ENCODE results near the gene TTC33.

Gene TTC33, protein sequence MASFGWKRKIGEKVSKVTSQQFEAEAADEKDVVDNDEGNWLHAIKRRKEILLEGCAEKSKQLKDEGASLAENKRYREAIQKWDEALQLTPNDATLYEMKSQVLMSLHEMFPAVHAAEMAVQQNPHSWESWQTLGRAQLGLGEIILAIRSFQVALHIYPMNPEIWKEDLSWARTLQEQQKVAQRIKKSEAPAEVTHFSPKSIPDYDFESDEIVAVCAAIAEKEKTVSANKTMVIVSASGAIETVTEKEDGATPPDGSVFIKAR

DNA sequence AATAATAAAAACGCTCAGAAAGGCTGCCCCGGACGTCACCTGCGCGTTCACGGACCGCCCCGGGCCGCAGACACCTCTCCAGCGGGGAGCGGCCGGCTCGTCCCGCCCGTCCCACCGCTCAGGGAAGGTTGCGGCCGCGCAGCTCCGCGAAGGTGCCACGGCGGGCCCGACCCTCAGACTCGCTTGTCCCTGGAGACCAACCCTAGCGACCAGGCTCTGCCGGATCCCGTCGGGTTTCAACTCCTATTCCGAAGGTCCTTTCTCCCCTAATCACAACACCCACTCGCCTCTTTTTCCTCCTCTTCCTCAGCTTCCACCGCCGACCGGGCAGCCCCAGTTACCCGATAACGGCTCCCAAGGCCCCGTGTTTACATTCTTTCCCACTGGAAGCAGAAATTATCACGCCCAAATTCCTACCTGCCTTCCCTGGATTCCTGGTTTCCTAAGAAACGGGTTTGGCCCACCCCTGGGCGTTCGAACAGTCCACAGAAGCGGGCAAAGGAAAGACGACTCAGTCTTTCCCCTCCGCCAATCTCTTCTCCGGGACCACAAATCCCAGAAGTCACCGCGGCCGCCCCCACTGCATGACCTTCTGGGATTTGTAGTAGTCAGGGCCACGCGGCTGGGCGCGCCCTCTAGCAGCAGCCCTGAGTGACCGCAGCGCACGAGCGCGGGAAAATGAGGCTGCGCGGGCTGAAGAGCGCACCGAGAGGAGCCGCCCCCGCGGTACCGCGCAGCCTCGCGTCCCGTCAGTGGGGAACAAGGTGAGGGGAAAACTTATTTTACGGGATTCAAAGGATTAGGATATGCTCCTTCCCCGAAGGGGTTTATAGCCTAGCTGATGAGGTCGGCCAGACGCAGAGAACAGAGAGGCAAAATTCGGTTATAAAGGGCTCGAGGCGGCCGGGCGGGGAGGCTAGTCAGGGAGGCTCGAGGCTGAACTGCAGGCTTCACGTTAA, at the start of gene TTC33:
Gene TTC33 (minus strand): TSS at position 555 of the 959 bp plus-strand sequence. CDS start 8,943 bp downstream, outside the sequence.
- Histone ChIP-seq H3K9me3 (ENCODE audit: insufficient read depth, low read depth, low read length) (no peaks in the 10 kb centered on the region), H3K9me2 (replicated peaks; ENCODE audit: low read depth, low read length) (no peaks in the 10 kb centered on the region)
- TF ChIP-seq EZH2phosphoT487 (IDR thresholded peaks at IDR 0.05; ENCODE audit: borderline replicate concordance): no peak
- TF ChIP-seq, protein P1, sequence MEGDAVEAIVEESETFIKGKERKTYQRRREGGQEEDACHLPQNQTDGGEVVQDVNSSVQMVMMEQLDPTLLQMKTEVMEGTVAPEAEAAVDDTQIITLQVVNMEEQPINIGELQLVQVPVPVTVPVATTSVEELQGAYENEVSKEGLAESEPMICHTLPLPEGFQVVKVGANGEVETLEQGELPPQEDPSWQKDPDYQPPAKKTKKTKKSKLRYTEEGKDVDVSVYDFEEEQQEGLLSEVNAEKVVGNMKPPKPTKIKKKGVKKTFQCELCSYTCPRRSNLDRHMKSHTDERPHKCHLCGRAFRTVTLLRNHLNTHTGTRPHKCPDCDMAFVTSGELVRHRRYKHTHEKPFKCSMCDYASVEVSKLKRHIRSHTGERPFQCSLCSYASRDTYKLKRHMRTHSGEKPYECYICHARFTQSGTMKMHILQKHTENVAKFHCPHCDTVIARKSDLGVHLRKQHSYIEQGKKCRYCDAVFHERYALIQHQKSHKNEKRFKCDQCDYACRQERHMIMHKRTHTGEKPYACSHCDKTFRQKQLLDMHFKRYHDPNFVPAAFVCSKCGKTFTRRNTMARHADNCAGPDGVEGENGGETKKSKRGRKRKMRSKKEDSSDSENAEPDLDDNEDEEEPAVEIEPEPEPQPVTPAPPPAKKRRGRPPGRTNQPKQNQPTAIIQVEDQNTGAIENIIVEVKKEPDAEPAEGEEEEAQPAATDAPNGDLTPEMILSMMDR (conservative IDR thresholded peaks at IDR 0.05; ENCODE audit: low read length): peak; percentile 74

DNA sequence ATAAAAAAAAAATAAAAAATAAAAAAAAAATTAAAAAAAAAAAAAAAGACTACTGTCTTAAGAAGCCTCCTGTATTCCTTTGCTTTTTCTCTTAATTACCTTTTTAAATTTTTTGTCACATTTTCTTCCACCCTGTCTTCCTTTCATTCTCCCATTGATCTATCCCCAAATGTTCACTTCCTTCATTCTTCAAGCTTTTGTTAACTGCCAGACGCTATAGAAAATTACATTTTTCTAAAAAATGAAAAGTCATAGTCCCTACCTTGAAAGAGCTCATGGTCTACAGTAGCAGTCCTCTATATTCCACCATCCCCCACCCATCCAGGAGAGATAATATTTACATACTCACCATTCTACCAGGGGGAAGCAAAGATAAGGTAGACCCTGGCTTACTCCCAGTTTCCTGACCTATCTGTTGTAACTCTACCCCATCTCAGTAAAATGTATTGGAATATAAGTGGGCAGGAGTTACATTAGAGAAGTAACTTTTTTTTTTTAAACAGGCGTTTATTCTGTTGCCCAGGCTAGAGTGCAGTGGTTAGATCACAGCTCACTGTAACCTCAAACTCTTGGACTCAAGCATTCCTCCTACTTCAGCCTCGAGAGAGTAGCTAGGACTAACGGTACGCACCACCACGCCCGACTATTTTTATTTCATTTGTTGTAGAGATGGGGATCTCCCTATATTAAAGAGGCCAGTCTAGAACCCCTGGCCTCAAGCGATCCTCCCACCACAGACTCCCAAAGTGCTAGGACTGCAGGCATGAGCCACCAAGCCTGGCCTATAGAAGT, 46.2 kb upstream of the TTC33 start:
- Histone ChIP-seq H4K20me1 (ENCODE audit: insufficient read depth, low read length, poor library complexity, severe bottlenecking) (peaks cover 2% of the 10 kb centered on the region), H3K4me1 (ENCODE audit: insufficient read depth, low read length, poor library complexity, severe bottlenecking) (peaks cover 19% of the 10 kb centered on the region), H3F3A (ENCODE audit: low read depth) (0 out of 2 replicates have a peak, but pooled peaks cover 4% of the 10 kb centered on the region), H3K27me3 (ENCODE audit: insufficient read depth, low read length, poor library complexity, severe bottlenecking) (no peaks in the 10 kb centered on the region), H3K9me3 (ENCODE audit: insufficient read depth, low read depth, low read length) (no peaks in the 10 kb centered on the region), H3K9ac (ENCODE audit: low read depth, low read length, poor library complexity, severe bottlenecking) (no peak overlapping the region), H3K9me2 (replicated peaks; ENCODE audit: low read depth, low read length) (no peaks in the 10 kb centered on the region), H2AFZ (ENCODE audit: low read length) (no peak overlapping the region), H3K4me3 (ENCODE audit: low read length, poor library complexity, severe bottlenecking) (no peak overlapping the region), H3K79me2 (ENCODE audit: insufficient read depth, low read length) (peaks cover 1% of the 10 kb centered on the region), H3K4me2 (ENCODE audit: low read depth, low read length, poor library complexity, severe bottlenecking) (no peak overlapping the region), H3K36me3 (ENCODE audit: insufficient read depth, low read length) (no peaks in the 10 kb centered on the region)
- no peak for TF ChIP-seq EZH2phosphoT487 (IDR thresholded peaks at IDR 0.05; ENCODE audit: borderline replicate concordance)
- TF ChIP-seq, protein P1 (conservative IDR thresholded peaks at IDR 0.05; ENCODE audit: low read length): no peak

More for the DNA sequence above, at the start of gene TTC33:
- Histone ChIP-seq H3K4me3 (ENCODE audit: low read length, poor library complexity, severe bottlenecking) (peak within 1 kb of the TSS; percentile 92), H2AFZ (ENCODE audit: low read length) (peak within 1 kb of the TSS; percentile 92), H3F3A (ENCODE audit: low read depth) (no peaks in the 10 kb centered on the region; the same call in 1 of the 2 replicates), H3K27me3 (ENCODE audit: insufficient read depth, low read length, poor library complexity, severe bottlenecking) (no peaks in the 10 kb centered on the region), H3K4me1 (ENCODE audit: insufficient read depth, low read length, poor library complexity, severe bottlenecking) (peaks cover 27% of the 10 kb centered on the region), H3K36me3 (ENCODE audit: insufficient read depth, low read length) (peaks cover 14% of the 10 kb centered on the region), H3K4me2 (ENCODE audit: low read depth, low read length, poor library complexity, severe bottlenecking) (peak within 1 kb of the TSS; percentile 78), H4K20me1 (ENCODE audit: insufficient read depth, low read length, poor library complexity, severe bottlenecking) (no peaks in the 10 kb centered on the region), H3K9ac (ENCODE audit: low read depth, low read length, poor library complexity, severe bottlenecking) (peak within 1 kb of the TSS; percentile 88), H3K79me2 (ENCODE audit: insufficient read depth, low read length) (peaks cover 32% of the 10 kb centered on the region)

DNA sequence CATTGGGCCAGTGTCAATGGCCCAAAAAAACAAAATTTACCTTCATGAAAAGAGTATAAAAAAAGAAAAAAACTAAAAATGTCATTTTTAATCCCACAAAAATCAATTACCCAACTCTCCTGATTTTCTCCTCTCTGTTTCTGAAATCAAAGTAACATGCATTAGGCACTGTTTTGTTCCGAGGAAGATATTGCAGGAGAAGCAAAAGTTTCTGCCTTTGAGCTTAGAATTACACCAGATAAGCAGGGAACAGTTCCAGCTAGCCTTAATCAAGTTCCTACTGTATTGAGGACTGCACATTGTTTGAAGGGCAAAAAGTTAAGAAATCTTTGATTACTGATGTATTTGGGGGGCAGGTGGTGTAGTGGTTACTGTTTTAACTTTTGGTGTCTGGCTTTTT, 43.5 kb upstream of the TTC33 start:
- no peak for TF ChIP-seq EZH2phosphoT487 (IDR thresholded peaks at IDR 0.05; ENCODE audit: borderline replicate concordance)
- TF ChIP-seq, protein P1 (conservative IDR thresholded peaks at IDR 0.05; ENCODE audit: low read length): no peak
- Histone ChIP-seq H4K20me1 (ENCODE audit: insufficient read depth, low read length, poor library complexity, severe bottlenecking) (peaks cover 28% of the 10 kb centered on the region), H3F3A (ENCODE audit: low read depth) (0 out of 2 replicates have a peak, but pooled peaks cover 4% of the 10 kb centered on the region), H3K9me2 (replicated peaks; ENCODE audit: low read depth, low read length) (no peaks in the 10 kb centered on the region), H3K36me3 (ENCODE audit: insufficient read depth, low read length) (no peaks in the 10 kb centered on the region), H3K79me2 (ENCODE audit: insufficient read depth, low read length) (peaks cover 28% of the 10 kb centered on the region), H2AFZ (ENCODE audit: low read length) (no peak overlapping the region; the same call in 1 of the 2 replicates), H3K4me1 (ENCODE audit: insufficient read depth, low read length, poor library complexity, severe bottlenecking) (peaks cover 36% of the 10 kb centered on the region), H3K9ac (ENCODE audit: low read depth, low read length, poor library complexity, severe bottlenecking) (peak overlapping the region; percentile 66), H3K27me3 (ENCODE audit: insufficient read depth, low read length, poor library complexity, severe bottlenecking) (no peaks in the 10 kb centered on the region), H3K4me2 (ENCODE audit: low read depth, low read length, poor library complexity, severe bottlenecking) (peak overlapping the region; percentile 76), H3K4me3 (ENCODE audit: low read length, poor library complexity, severe bottlenecking) (peak overlapping the region; percentile 74), H3K9me3 (ENCODE audit: insufficient read depth, low read depth, low read length) (no peaks in the 10 kb centered on the region)
